OCI-LY1 (cell line): ENCODE results near the gene SSC5D.

Experiments
- H2AFZ ChIP-seq: fragments of 200-600 bp; sonication (generic), shearing (Covaris generic); 2 replicates; pipeline ENCODE4 v1.6.0; 2014; ENCODE audit warnings: antibody characterized with exemption, mild to moderate bottlenecking, low read length
- H3F3A ChIP-seq: fragments of 200-600 bp; sonication (generic), shearing (Covaris generic); 2 replicates; pipeline ENCODE4 v1.6.0; 2014; ENCODE audit warnings: mild to moderate bottlenecking, antibody characterized with exemption, low read length, moderate library complexity; ENCODE audit not compliant: insufficient read depth
- H3K27ac ChIP-seq: fragments of 200-600 bp; sonication (generic); 2 replicates; pipeline ENCODE4 v1.5.1; 2014; ENCODE audit warnings: low read length, mixed run types, mild to moderate bottlenecking, low read depth; ENCODE audit not compliant: poor library complexity, severe bottlenecking
- H3K27me3 ChIP-seq: fragments of 200-600 bp; sonication (generic); 2 replicates; pipeline ENCODE4 v1.6.0; 2014; ENCODE audit warnings: antibody characterized with exemption, mild to moderate bottlenecking, low read length, moderate library complexity; ENCODE audit not compliant: insufficient read depth
- H3K36me3 ChIP-seq: fragments of 200-600 bp; sonication (generic); 2 replicates; pipeline ENCODE4 v1.6.1; 2014; ENCODE audit warnings: mild to moderate bottlenecking, antibody characterized with exemption, low read length, moderate library complexity, mixed read lengths; ENCODE audit not compliant: insufficient read depth
- H3K4me1 ChIP-seq: fragments of 200-600 bp; sonication (generic); 2 replicates; pipeline ENCODE4 v1.5.1; 2014; ENCODE audit warnings: mild to moderate bottlenecking, low read length, moderate library complexity; ENCODE audit not compliant: insufficient read depth, severe bottlenecking
- H3K4me2 ChIP-seq: fragments of 200-600 bp; sonication (generic), shearing (Covaris generic); 2 replicates; pipeline ENCODE4 v1.6.1; 2014; ENCODE audit warnings: low read length
- H3K4me3 ChIP-seq: fragments of 200-600 bp; sonication (generic); 2 replicates; pipeline ENCODE4 v1.5.1; 2014; ENCODE audit warnings: low read length, low read depth, mild to moderate bottlenecking, mixed read lengths; ENCODE audit not compliant: poor library complexity, severe bottlenecking
- H3K79me2 ChIP-seq: fragments of 200-600 bp; shearing (Covaris generic); 2 replicates; pipeline ENCODE4 v1.6.1; 2016; ENCODE audit warnings: mixed run types, low read length, mixed read lengths; ENCODE audit not compliant: insufficient read depth
- H3K9ac ChIP-seq: fragments of 200-600 bp; sonication (generic), shearing (Covaris generic); 2 replicates; pipeline ENCODE4 v1.6.1; 2014; ENCODE audit warnings: mild to moderate bottlenecking, low read length, mixed read lengths
- H3K9me2 ChIP-seq: fragments of 200-600 bp; sonication (generic), shearing (Covaris generic); 2 replicates; pipeline ENCODE4 v1.6.1; 2014; ENCODE audit warnings: low read depth, mild to moderate bottlenecking, low read length, mixed read lengths
- H3K9me3 ChIP-seq: fragments of 200-600 bp; shearing (Covaris generic); 2 replicates; pipeline ENCODE4 v1.6.1; 2014; ENCODE audit warnings: low read length, mixed read lengths
- H4K20me1 ChIP-seq: fragments of 200-600 bp; sonication (generic), shearing (Covaris generic); 2 replicates; pipeline ENCODE4 v1.6.0; 2016; ENCODE audit warnings: mild to moderate bottlenecking, low read length; ENCODE audit not compliant: insufficient read depth
- EZH2 ChIP-seq: fragments of 200-600 bp; sonication (generic), shearing (Covaris generic); IDR thresholded peaks from 2 replicates; pipeline ENCODE4 v1.8.0; 2017; ENCODE audit warnings: borderline replicate concordance, mixed run types, mild to moderate bottlenecking, antibody characterized with exemption, low read length, moderate library complexity, mixed read lengths
- TF ChIP-seq, protein P1 (sequence below): fragments of 200-600 bp; sonication (generic), shearing (Covaris generic); IDR thresholded peaks from 2 replicates; pipeline ENCODE4 v1.5.1; 2017; ENCODE audit warnings: mild to moderate bottlenecking, antibody characterized with exemption, low read length, moderate library complexity, mixed read lengths

SSC5D gene

GRCh38 chr19:55481148-55481793, 7.0 kb upstream of the SSC5D start:
- no peaks in the 10 kb centered on the region for H4K20me1 ChIP-seq
- no peak for TF ChIP-seq EZH2
- TF ChIP-seq, protein P1, sequence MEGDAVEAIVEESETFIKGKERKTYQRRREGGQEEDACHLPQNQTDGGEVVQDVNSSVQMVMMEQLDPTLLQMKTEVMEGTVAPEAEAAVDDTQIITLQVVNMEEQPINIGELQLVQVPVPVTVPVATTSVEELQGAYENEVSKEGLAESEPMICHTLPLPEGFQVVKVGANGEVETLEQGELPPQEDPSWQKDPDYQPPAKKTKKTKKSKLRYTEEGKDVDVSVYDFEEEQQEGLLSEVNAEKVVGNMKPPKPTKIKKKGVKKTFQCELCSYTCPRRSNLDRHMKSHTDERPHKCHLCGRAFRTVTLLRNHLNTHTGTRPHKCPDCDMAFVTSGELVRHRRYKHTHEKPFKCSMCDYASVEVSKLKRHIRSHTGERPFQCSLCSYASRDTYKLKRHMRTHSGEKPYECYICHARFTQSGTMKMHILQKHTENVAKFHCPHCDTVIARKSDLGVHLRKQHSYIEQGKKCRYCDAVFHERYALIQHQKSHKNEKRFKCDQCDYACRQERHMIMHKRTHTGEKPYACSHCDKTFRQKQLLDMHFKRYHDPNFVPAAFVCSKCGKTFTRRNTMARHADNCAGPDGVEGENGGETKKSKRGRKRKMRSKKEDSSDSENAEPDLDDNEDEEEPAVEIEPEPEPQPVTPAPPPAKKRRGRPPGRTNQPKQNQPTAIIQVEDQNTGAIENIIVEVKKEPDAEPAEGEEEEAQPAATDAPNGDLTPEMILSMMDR = no peak
- no peaks in the 10 kb centered on the region for H3K9me3 ChIP-seq
- no peak overlapping the region for H3K4me2 ChIP-seq
- H3F3A ChIP-seq = no peaks in the 10 kb centered on the region
- H3K9ac ChIP-seq = no peak overlapping the region
- no peak overlapping the region for H2AFZ ChIP-seq
- H3K27ac ChIP-seq = no peak overlapping the region
- no peaks in the 10 kb centered on the region for H3K27me3 ChIP-seq
- peaks cover 29% of the 10 kb centered on the region for H3K4me1 ChIP-seq
- H3K9me2 ChIP-seq = no peaks in the 10 kb centered on the region
- H3K36me3 ChIP-seq = no peaks in the 10 kb centered on the region; the same call in 1 of the 2 replicates
- H3K79me2 ChIP-seq = no peaks in the 10 kb centered on the region
- H3K4me3 ChIP-seq = no peak overlapping the region

- no peaks in the 10 kb centered on the region for H4K20me1 ChIP-seq
- H2AFZ ChIP-seq = no peak overlapping the region
- H3K9me3 ChIP-seq = no peaks in the 10 kb centered on the region
- H3F3A ChIP-seq = no peaks in the 10 kb centered on the region
- TF ChIP-seq, protein P1 = no peak
- TF ChIP-seq EZH2 = no peak
- no peaks in the 10 kb centered on the region; the same call in 1 of the 2 replicates for H3K36me3 ChIP-seq
- no peaks in the 10 kb centered on the region for H3K27me3 ChIP-seq
- no peaks in the 10 kb centered on the region for H3K79me2 ChIP-seq
- H3K9me2 ChIP-seq = no peaks in the 10 kb centered on the region
- peaks cover 29% of the 10 kb centered on the region for H3K4me1 ChIP-seq
- no peak overlapping the region for H3K4me3 ChIP-seq
- no peak overlapping the region for H3K4me2 ChIP-seq
- H3K27ac ChIP-seq = no peak overlapping the region
- H3K9ac ChIP-seq = no peak overlapping the region
These were observed 6.5 kb upstream of the SSC5D start for GRCh38 chr19:55481794-55482155.

- Histone ChIP-seq H3K9me2 (no peaks in the 10 kb centered on the region), H3K9me3 (no peaks in the 10 kb centered on the region), H3K4me3 (no peak overlapping the region), H3K36me3 (no peaks in the 10 kb centered on the region; the same call in 1 of the 2 replicates), H3K27me3 (no peaks in the 10 kb centered on the region), H3K79me2 (no peaks in the 10 kb centered on the region), H3F3A (no peaks in the 10 kb centered on the region), H4K20me1 (no peaks in the 10 kb centered on the region), H3K4me1 (peaks cover 28% of the 10 kb centered on the region), H3K27ac (no peak overlapping the region), H3K9ac (no peak overlapping the region), H2AFZ (no peak overlapping the region), H3K4me2 (no peak overlapping the region)
- TF ChIP-seq, protein P1 = no peak
- TF ChIP-seq EZH2 = no peak
These were observed 5.9 kb upstream of the SSC5D start for GRCh38 chr19:55482156-55482961.
